AG09309 (cell line): ENCODE results near the gene NBPF4.
A peak's percentile ranks its signal among the peaks of the same experiment; 100 is the strongest.
"Not testable (repeated sequence)": the region's sequence is repeated elsewhere in the genome, so short reads cannot be mapped to it uniquely, and the experiment has no call there.

ENCODE experiments used
- DNase-seq: peaks from one replicate; pipeline ENCODE4 v3.0.0-alpha.2; 2010; ENCODE audit warnings: low read depth
- H3K4me3 ChIP-seq: 2 replicates; pipeline ENCODE4 v1.5.1; 2011; ENCODE audit warnings: mild to moderate bottlenecking, low read depth, low read length, moderate library complexity; ENCODE audit not compliant: control insufficient read depth
- CTCF ChIP-seq: IDR thresholded peaks from 2 replicates; pipeline ENCODE4 v1.5.1; 2011; ENCODE audit warnings: mild to moderate bottlenecking, low read depth, low read length, inconsistent platforms; ENCODE audit not compliant: insufficient read depth, control insufficient read depth; ENCODE audit errors: missing control alignments

NBPF4 gene

GRCh38 chr1:108216028-108216890, 27.6 kb downstream of the NBPF4 start:
- DNase-seq, H3K4me3 ChIP-seq: not testable (repeated sequence)

- TF ChIP-seq CTCF = peak; percentile 40
- H3K4me3 ChIP-seq, DNase-seq: not testable (repeated sequence)
Observed at GRCh38 chr1:108214641-108215465, 29.0 kb downstream of the NBPF4 start.

- DNase-seq = no peak
- no peak for TF ChIP-seq CTCF
- no peak overlapping the region for H3K4me3 ChIP-seq
Observed at GRCh38 chr1:108211014-108211413, 32.9 kb downstream of the NBPF4 start.

- DNase-seq = no peak
- TF ChIP-seq CTCF = no peak
- no peak overlapping the region for H3K4me3 ChIP-seq
Observed at GRCh38 chr1:108209456-108210108, 34.3 kb downstream of the NBPF4 start.

GRCh38 chr1:108208724-108209446, 35.0 kb downstream of the NBPF4 start:
- no peak overlapping the region for H3K4me3 ChIP-seq
- no peak for DNase-seq
- TF ChIP-seq CTCF = no peak

- not testable (repeated sequence) for DNase-seq, H3K4me3 ChIP-seq
Observed at GRCh38 chr1:108203582-108203981, 40.3 kb downstream of the NBPF4 start.

- no peak overlapping the region for H3K4me3 ChIP-seq
- no peak for TF ChIP-seq CTCF
- DNase-seq = no peak
Observed at GRCh38 chr1:108201687-108202086, 42.2 kb downstream of the NBPF4 start.
